ENCODE measurements around the gene PKP2. TPM values are rescaled to one million over a fixed set of nuclear protein-coding genes. Genes with fewer than 3 reads are reported as not detected.
"Not testable (repeated sequence)": the region's sequence is repeated elsewhere in the genome, so short reads cannot be mapped to it uniquely, and the experiment has no call there.

The PKP2 gene
- total RNA-seq, 1 donor from 2014 or later: 16.2 TPM

- no peak for TF ChIP-seq POLR2A (IDR thresholded peaks at IDR 0.05)
- H3K36me3 ChIP-seq: no peaks in the 10 kb centered on the region
These were observed 31.8 kb downstream of the PKP2 start for GRCh38 chr12:32864731-32865130.

GRCh38 chr12:32863128-32863527 lies 33.4 kb downstream of the PKP2 start:
- Histone ChIP-seq H3K27ac (no peak overlapping the region), H3K9me3 (no peaks in the 10 kb centered on the region), H3K4me3 (no peak overlapping the region), H3K4me1 (no peaks in the 10 kb centered on the region), H3K27me3 (no peaks in the 10 kb centered on the region), H3K36me3 (no peaks in the 10 kb centered on the region)
- TF ChIP-seq POLR2A (IDR thresholded peaks at IDR 0.05) (no peak), POLR2AphosphoS5 (IDR thresholded peaks at IDR 0.05; ENCODE audit: insufficient read depth in 1 of 2, low read depth in 1 of 2) (no peak), CTCF (IDR thresholded peaks at IDR 0.05) (no peak)
- intact Hi-C loops (cut with DNase I): no loop called here
- DNase-seq (ENCODE audit: extremely low spot score in 2 of 2): no peak

More at GRCh38 chr12:32864731-32865130, 31.8 kb downstream of the PKP2 start:
- intact Hi-C loops (cut with DNase I): no loop called here
- H3K4me3 ChIP-seq: no peak overlapping the region
- no peaks in the 10 kb centered on the region for H3K27me3 ChIP-seq
- no peaks in the 10 kb centered on the region for H3K4me1 ChIP-seq
- no peaks in the 10 kb centered on the region for H3K9me3 ChIP-seq
- no peak overlapping the region for H3K27ac ChIP-seq
- no peak for DNase-seq (ENCODE audit: extremely low spot score in 2 of 2)

- H3K4me1 ChIP-seq; intact Hi-C loops (cut with DNase I); H3K36me3 ChIP-seq; H3K4me3 ChIP-seq; H3K9me3 ChIP-seq; H3K27ac ChIP-seq; H3K27me3 ChIP-seq; DNase-seq (ENCODE audit: extremely low spot score in 2 of 2): not testable (repeated sequence)
These were observed 34.9 kb downstream of the PKP2 start for GRCh38 chr12:32861658-32862057.

- intact Hi-C loops (cut with DNase I): no loop called here
- Histone ChIP-seq H3K9me3 (no peaks in the 10 kb centered on the region), H3K4me1 (no peaks in the 10 kb centered on the region), H3K27me3 (no peaks in the 10 kb centered on the region), H3K27ac (no peak overlapping the region), H3K4me3 (no peak overlapping the region), H3K36me3 (no peaks in the 10 kb centered on the region)
- DNase-seq (ENCODE audit: extremely low spot score in 2 of 2): no peak
- TF ChIP-seq CTCF (IDR thresholded peaks at IDR 0.05) (no peak), POLR2AphosphoS5 (IDR thresholded peaks at IDR 0.05; ENCODE audit: insufficient read depth in 1 of 2, low read depth in 1 of 2) (no peak), POLR2A (IDR thresholded peaks at IDR 0.05) (no peak)
These were observed 36.4 kb downstream of the PKP2 start for GRCh38 chr12:32860192-32860591.

- H3K4me1 ChIP-seq: no peaks in the 10 kb centered on the region
- intact Hi-C loops (cut with DNase I): no loop called here
- no peak for TF ChIP-seq POLR2AphosphoS5 (IDR thresholded peaks at IDR 0.05; ENCODE audit: insufficient read depth in 1 of 2, low read depth in 1 of 2)
- TF ChIP-seq POLR2A (IDR thresholded peaks at IDR 0.05): no peak
- TF ChIP-seq CTCF (IDR thresholded peaks at IDR 0.05): no peak
These were observed 37.2 kb downstream of the PKP2 start for GRCh38 chr12:32859389-32859788.

GRCh38 chr12:32854716-32855115 lies 41.9 kb downstream of the PKP2 start:
- Histone ChIP-seq H3K36me3 (no peaks in the 10 kb centered on the region), H3K9me3 (no peaks in the 10 kb centered on the region), H3K27ac (no peak overlapping the region), H3K4me3 (no peak overlapping the region), H3K4me1 (no peaks in the 10 kb centered on the region), H3K27me3 (no peaks in the 10 kb centered on the region)
- no peak for DNase-seq (ENCODE audit: extremely low spot score in 2 of 2)
- intact Hi-C loops (cut with DNase I): no loop called here
- TF ChIP-seq CTCF (IDR thresholded peaks at IDR 0.05) (no peak), POLR2A (IDR thresholded peaks at IDR 0.05) (no peak), POLR2AphosphoS5 (IDR thresholded peaks at IDR 0.05; ENCODE audit: insufficient read depth in 1 of 2, low read depth in 1 of 2) (no peak)

More at GRCh38 chr12:32859389-32859788, 37.2 kb downstream of the PKP2 start:
- DNase-seq (ENCODE audit: extremely low spot score in 2 of 2): no peak
- Histone ChIP-seq H3K27ac (no peak overlapping the region), H3K27me3 (no peaks in the 10 kb centered on the region), H3K36me3 (no peaks in the 10 kb centered on the region), H3K9me3 (no peaks in the 10 kb centered on the region), H3K4me3 (no peak overlapping the region)

Measured in vagina (tissue), 2 donors.